Activated CD4-positive, alpha-beta T cell treated with anti-CD3 and anti-CD28 coated beads for 48 hours (primary cell): Measurements from ENCODE around the gene CD300LB.
"Not testable (repeated sequence)": the region's sequence is repeated elsewhere in the genome, so short reads cannot be mapped to it uniquely, and the experiment has no call there.

ENCODE experiments used
- DNase-seq: peaks from one replicate; pipeline ENCODE4 v3.0.0-alpha.2; 2020

CD300LB gene

GRCh38 chr17:74488276-74488675 is 43.0 kb downstream of the CD300LB start:
- not testable (repeated sequence) for DNase-seq

GRCh38 chr17:74485841-74486240 is 45.4 kb downstream of the CD300LB start:
- no peak for DNase-seq

- DNase-seq = no peak
Observed at GRCh38 chr17:74485022-74485743, 46.1 kb downstream of the CD300LB start.

- no peak for DNase-seq
Observed at GRCh38 chr17:74484066-74484465, 47.2 kb downstream of the CD300LB start.

- DNase-seq = no peak
Observed at GRCh38 chr17:74481621-74482020, 49.7 kb downstream of the CD300LB start.

- DNase-seq = no peak
Observed at GRCh38 chr17:74480290-74480689, 51.0 kb downstream of the CD300LB start.

- DNase-seq = peak; percentile 61
Observed at GRCh38 chr17:74478420-74479100, 52.7 kb downstream of the CD300LB start.

GRCh38 chr17:74477411-74477810 is 53.9 kb downstream of the CD300LB start:
- DNase-seq = no peak

- no peak for DNase-seq
Observed at GRCh38 chr17:74475189-74475588, 56.1 kb downstream of the CD300LB start.

- DNase-seq = no peak
Observed at GRCh38 chr17:74474043-74474792, 57.1 kb downstream of the CD300LB start.

GRCh38 chr17:74473294-74473693 is 58.0 kb downstream of the CD300LB start:
- DNase-seq = no peak

- DNase-seq = no peak
Observed at GRCh38 chr17:74472890-74473289, 58.4 kb downstream of the CD300LB start.

- no peak for DNase-seq
Observed at GRCh38 chr17:74471341-74471740, 59.9 kb downstream of the CD300LB start.
